DLD1 (cell line): Measurements from ENCODE around the gene MORC3.
"Not testable (repeated sequence)": the region's sequence is repeated elsewhere in the genome, so short reads cannot be mapped to it uniquely, and the experiment has no call there.

Experiments used
- in situ Hi-C: cut with HindIII; loops from 2 replicates; pipeline ENCODE4 v1.10.0; 2017; ENCODE audit warnings: low sequenced_read_pairs

The MORC3 gene

DNA sequence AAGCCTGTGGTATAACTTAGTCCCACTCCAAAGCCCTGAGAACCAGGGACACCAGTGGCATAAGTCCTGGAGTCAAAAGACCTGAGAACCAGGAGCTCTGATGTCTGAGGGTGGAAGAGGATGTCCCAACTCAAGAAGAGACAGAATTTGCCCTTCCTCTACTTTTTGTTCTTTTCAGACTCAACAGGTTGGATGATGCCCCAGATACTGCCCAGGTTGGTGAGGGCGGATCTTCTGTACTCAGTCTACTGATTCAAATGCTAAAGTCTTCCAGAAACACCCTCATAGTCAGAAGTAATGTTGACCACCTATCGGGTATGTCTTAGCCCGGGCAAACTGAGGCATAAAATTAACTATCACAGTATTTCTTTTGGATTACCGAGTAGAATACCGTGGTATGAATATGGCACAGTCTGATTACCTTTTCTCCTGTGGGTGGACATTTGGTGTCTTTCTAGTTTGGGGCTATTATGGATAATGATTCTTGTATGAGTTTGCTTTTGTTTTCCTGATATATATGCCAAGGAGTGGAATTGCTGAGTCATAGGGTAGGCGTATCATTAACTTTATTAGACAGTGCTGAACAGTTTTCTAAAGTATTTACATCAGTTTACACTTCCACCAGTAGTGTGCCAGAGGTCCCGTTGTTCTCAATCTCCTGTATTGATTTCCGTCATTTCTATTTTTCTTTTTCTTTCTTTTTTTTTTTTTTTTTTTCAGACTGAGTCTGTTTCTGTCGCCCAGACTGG is 62.0 kb downstream of the MORC3 start:
- in situ Hi-C loops, result no loop called here

DNA sequence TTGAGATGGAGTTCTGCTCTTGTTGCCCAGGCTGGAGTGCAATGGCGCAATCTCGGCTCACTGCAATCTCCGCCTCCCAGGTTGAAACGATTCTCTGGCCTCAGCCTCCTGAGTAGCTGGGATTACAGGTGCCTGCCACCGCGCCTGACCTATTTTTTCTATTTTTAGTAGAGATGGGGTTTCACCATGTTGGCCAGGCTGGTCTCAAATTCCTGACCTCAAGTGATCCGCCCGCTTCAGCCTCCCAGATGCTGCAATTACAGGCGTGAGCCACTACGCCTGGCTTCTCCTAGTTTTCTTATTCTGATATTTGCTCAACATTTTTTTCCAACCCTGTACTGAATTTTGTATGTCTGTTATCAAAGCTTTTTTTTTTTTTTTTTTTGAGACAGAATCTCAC is 62.7 kb downstream of the MORC3 start:
- in situ Hi-C loops, result not testable (repeated sequence)

GRCh38 chr21:36384885-36385232 is 64.9 kb downstream of the MORC3 start:
- in situ Hi-C loops, result no loop called here

GRCh38 chr21:36385233-36386030 is 65.4 kb downstream of the MORC3 start, which contains the start of gene CHAF1B:
CHAF1B (plus strand) TSS chr21:36385392; CDS start chr21:36386137, 745 bp downstream.
- in situ Hi-C loops, result no loop called here

DNA sequence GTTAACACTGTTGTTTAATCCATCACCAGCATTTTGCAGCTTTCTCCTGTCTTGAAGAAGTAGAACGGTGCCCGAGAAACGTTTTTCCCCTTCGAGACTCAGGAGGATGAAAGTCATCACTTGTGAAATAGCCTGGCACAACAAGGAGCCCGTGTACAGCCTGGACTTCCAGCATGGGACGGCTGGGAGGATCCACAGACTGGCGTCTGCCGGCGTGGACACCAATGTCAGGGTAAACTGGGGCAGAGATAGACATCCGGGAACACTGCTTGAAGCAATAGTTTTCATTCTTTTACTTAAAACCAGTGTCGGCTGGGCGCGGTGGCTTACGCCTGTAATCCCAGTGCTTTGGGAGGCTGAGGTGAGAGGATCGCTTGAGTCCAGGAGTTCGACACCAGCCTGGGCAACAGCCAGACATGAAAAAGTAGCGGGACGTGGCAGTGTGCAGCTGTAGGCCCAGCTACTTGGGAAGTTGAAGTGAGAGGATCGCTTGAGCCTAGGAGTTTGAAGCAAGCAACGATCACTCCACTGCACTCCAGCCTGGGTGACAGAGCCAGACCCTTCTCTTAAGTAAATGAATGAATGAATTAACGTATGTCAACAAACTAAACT is 66.1 kb downstream of the MORC3 start:
- in situ Hi-C loops, result no loop called here

- in situ Hi-C loops, result no loop called here
Measured at GRCh38 chr21:36388096-36388495, 68.1 kb downstream of the MORC3 start.

DNA sequence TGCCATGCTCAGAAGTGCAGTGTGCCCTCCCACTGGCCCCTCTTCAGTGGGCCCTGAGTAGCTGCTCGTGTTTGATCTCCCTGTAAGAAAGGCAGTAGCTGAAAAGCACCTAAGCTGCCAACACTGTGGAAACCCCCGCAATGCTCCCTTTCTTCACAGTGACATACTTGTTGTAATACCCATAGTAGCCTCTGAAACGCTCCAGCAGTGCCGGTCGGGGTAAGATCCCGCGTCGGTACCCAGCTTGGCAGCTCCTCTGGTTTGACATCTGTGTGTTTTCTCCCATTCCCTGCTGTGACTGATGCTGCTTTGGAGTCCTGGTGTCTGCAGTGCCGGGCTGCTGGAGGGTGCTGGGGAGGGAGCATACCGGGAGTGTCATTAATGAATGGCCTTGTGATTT is 68.8 kb downstream of the MORC3 start:
- in situ Hi-C loops, result no loop called here

DNA sequence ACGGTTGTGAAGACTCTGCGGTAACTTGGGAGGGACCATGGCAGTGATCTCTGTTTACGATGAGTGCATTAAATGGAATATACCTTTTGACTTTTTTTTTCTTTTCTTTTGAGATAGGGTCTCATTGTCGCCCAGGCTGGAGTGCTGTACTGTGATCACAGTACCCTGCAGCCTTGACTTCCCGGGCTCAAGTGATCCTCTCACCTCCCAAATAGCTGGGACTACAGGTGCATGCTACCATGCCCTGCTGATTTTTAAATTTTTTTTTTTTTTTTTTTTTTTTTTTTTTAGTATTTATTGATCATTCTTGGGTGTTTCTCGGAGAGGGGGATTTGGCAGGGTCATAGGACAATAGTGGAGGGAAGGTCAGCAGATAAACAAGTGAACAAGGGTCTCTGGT is 71.7 kb downstream of the MORC3 start:
- in situ Hi-C loops, result not testable (repeated sequence)

DNA sequence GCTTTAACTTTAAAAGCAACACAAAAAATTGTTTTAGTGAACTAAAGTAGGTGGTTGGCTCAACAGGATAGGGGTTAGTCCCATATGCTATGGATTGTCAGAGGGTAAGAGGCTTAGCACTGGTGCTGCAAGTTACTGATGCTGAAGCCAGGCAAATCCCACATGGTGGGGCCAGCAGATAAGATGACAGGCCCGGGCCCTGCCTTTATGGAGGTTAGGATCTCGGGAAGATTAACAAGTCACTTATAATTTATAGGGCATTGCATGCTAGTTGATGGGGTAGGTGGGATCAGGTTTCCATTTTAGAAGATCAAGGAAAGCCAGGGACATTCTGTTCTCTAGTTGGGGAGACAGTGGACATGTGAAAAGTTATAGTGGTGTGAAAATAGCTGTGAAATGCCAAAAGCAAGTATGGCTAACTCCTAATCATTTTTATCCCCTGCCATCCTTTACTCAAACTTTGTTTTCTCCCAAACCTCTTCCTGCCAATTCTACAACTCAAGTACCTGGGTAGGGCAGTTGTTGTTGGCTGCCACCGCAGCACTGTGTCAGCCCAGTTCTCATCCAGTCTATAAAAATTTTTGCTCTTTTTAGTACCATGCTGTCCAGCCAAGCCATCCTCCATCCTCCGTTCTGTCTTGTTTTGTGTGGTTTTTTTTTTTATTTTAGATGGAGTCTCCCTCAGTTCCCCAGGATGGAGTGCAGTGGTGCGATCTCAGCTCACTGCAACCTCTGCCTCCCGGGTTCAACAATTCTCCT is 75.5 kb downstream of the MORC3 start:
- in situ Hi-C loops, result no loop called here

GRCh38 chr21:36396325-36396724 is 76.3 kb downstream of the MORC3 start:
- in situ Hi-C loops, result no loop called here

DNA sequence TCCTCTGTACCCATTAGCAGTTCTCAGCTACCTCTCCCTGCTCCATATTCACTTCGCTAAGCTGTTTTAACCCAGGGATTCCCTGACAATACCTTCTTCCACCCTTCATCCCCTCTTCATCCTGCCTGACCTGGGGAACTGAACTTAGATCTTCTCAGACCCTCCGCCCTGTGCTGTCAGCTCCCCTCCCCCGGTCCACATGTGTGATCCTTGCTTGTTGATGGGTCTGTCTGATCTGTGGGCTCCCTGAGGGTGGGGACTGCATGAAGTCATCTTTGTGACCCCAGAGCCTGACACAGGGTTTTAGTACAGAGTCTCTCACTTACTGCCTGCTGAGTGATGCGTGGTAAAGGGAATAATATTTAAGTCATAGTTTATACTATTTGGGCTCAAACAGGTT is 77.0 kb downstream of the MORC3 start:
- in situ Hi-C loops, result no loop called here

GRCh38 chr21:36397606-36398005 is 77.6 kb downstream of the MORC3 start:
- in situ Hi-C loops, result no loop called here

DNA sequence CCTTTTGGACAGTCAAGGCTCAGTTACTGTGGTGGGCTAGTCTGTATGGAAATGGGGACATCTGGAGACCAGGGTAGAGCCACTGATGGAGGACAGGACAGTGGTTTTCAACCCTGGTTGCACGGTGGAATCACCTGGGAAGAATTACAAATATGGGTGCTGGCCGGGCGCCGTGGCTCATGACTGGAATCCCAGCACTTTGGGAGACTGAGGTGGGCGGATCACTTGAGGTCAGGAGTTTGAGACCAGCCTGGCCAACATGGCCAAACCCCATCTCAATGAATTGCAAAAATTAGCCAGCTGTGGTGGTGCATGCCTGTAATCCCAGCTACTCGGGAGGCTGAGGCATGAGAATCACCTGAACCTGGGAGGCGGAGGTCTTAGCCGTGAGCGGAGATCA is 79.7 kb downstream of the MORC3 start:
- in situ Hi-C loops, result not testable (repeated sequence)

DNA sequence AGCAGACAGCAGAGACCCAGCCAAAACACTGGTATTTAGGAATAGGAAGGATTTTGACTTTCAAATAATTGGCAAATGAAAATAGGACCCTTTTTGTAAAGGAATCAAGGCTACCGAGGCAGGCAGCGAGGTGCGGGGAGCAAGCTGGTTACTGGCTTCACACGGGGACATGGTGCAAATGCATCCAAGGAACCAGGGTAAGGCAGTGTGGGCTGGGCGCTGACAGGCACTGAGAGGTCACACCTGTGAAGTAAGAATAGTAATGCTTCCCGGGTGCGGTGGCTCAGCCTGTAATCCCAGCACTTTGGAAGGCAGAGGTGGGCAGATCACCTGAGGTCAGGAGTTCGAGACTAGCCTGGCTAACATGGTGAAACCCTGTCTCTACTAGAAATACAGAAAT is 80.7 kb downstream of the MORC3 start:
- in situ Hi-C loops, result no loop called here

- in situ Hi-C loops, result no loop called here
Measured at GRCh38 chr21:36402339-36402738, 82.3 kb downstream of the MORC3 start.

DNA sequence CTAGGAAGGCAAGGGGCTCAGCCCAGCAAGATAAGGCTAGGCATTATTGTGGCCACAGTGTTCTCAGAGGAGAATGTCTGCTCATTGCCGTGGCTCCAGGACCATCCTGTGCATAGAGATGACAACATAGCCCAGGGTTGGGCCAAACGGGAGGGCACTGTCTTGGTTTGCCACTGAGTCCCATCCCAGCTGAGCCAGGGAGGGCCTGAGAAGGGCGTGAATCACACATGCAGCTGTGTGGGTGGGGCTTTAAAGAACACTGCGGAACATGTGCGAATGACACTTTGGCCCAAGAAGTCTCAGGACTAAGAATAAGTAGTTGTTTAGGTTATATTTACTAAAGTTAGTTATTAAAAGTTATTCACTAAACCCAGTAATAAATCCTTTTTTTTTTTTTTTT is 83.7 kb downstream of the MORC3 start:
- in situ Hi-C loops, result no loop called here

DNA sequence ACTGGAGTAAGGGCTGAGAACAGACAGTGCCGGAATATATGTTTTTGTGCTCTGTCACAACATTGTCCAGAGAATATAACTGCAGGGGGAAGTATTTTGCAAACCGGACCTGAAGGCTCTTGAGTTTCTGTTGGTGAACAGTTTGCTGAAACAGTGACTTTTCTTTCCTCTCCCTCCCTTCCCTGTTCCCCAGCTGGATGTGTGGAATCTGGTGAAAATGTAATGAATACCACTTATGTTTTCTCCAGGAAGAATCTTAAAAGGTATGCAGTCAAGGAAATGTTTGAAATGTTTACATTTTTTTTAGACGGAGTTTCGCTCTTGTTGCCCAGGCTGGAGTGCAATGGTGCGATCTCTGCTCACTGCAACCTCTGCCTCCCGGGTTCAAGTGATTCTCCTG is 88.6 kb downstream of the MORC3 start:
- in situ Hi-C loops, result no loop called here

- in situ Hi-C loops, result loop anchor here (5.0 kb wide), 1 partner anchor 81 kb away; no protein-coding TSS in a partner anchor
Measured at GRCh38 chr21:36411301-36411700, 91.3 kb downstream of the MORC3 start.

DNA sequence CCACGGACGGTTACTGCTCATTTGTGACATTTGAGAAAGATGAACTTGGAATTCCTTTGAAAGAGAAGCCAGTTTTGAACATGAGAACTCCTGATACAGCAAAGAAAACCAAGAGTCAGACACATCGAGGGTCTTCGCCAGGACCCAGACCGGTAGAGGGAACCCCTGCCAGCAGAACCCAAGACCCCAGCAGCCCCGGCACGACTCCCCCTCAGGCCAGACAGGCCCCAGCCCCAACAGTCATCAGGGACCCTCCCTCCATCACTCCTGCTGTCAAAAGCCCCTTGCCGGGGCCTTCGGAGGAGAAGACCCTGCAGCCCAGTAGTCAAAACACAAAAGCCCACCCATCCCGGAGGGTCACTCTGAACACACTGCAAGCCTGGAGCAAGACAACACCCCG is 92.9 kb downstream of the MORC3 start:
- in situ Hi-C loops, result loop anchor here (5.0 kb wide), 1 partner anchor 79 kb away; no protein-coding TSS in a partner anchor

DNA sequence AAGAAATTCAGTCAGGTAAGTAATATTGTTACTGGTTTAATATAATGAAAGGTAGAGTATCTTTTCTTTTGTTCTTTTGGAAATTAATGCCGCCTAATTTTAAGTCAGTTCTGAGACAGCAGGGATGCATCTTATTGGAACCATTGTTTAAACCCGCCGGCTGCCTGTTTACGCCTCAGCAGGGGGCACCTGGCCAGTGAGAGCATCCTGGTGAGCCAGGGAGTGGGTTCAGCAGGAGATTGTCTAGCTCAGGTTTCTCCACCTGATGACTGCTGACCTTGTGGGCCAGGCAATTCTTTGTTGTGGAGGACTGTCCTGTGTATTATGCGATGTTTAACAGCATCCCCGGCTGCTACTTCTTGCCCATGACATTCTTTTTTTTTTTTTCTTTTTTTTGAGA is 95.4 kb downstream of the MORC3 start:
- in situ Hi-C loops, result no loop called here

DNA sequence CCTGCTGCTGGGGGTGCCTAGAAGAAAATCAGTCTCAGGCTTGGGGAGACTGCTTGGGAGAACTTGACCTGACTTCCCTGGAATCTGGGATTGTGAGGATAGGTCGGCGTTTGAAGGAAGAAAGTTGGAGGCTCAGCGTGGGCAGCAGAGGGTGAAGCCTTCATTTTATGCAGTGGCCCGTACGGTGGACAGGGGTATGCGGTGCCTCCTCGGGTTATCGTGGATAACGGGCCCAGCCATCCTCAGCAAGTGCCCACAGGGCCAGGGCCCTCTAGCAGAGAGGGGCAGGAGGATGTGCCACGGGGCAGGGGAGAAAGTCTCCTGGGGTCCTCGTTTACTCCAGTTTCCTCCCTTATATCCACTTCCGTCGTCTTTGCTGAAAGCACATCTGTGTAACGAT is 99.2 kb downstream of the MORC3 start:
- in situ Hi-C loops, result no loop called here
